Naive thymus-derived CD4-positive, alpha-beta T cell (primary cell): ENCODE measurements around the gene KRTAP4-8. TPM values are rescaled to one million over a fixed set of nuclear protein-coding genes. Genes with fewer than 3 reads are reported as not detected.
"Not testable (repeated sequence)": the region's sequence is repeated elsewhere in the genome, so short reads cannot be mapped to it uniquely, and the experiment has no call there.

ENCODE experiments used
- ATAC-seq: fragments of 150-1000 bp; cut with Tn5 transposase; 2 replicates; pipeline ENCODE4 v1.10.0; 2021; ENCODE audit warnings: mild to moderate bottlenecking, moderate library complexity
- CTCF ChIA-PET: fragments of 350-600 bp; sonication (Branson Sonifier 250); formaldehyde crosslinking; loops from one replicate; lab custom pipeline; 2021; ENCODE audit warnings: antibody characterized with exemption; lab: Charles Lee
- POLR2A ChIA-PET: fragments of 350-600 bp; sonication (Branson Sonifier 250); formaldehyde crosslinking; loops from one replicate; lab custom pipeline; 2021; ENCODE audit warnings: antibody characterized with exemption, inconsistent platforms; lab: Charles Lee
- DNase-seq, 9 donors: peaks; one replicate each; pipeline versions ENCODE4 v3.0.0 to v3.0.0-alpha.2; 2020 to 2022; ENCODE audit warnings: mixed read lengths in 1 of 9
- H3K27ac ChIP-seq: one replicate; pipeline ENCODE4 v1.7.0; 2013; ENCODE audit warnings: mild to moderate bottlenecking, low read depth, low read length, moderate library complexity
- H3K27me3 ChIP-seq, 2 donors: one replicate each; pipeline ENCODE4 v1.7.0; 2013; ENCODE audit warnings: low read length in 2 of 2, mild to moderate bottlenecking in 2 of 2, moderate library complexity in 2 of 2; ENCODE audit not compliant: control insufficient read depth in 2 of 2, insufficient read depth in 2 of 2
- H3K36me3 ChIP-seq, 3 experiments: 1 replicate in 2 of 3; 2 replicates in 1 of 3; pipeline ENCODE4 v1.7.0; 2013; ENCODE audit warnings: low read length in 3 of 3, mild to moderate bottlenecking in 3 of 3, moderate library complexity in 1 of 3; ENCODE audit not compliant: insufficient read depth in 3 of 3, control insufficient read depth in 2 of 3
- H3K4me1 ChIP-seq, 2 donors: one replicate each; pipeline ENCODE4 v1.7.0; 2013; ENCODE audit warnings: low read length in 2 of 2, mild to moderate bottlenecking in 2 of 2, moderate library complexity in 1 of 2; ENCODE audit not compliant: control insufficient read depth in 2 of 2, insufficient read depth in 2 of 2
- H3K4me3 ChIP-seq: 2 replicates; pipeline ENCODE4 v1.7.0; 2013; ENCODE audit warnings: mild to moderate bottlenecking, low read length
- H3K9me3 ChIP-seq, 3 experiments: 1 replicate in 2 of 3; 2 replicates in 1 of 3; pipeline ENCODE4 v1.7.0; 2013; ENCODE audit warnings: low read length in 3 of 3; ENCODE audit not compliant: control insufficient read depth in 2 of 3
- H3K27ac Mint-ChIP-seq, 9 donors: one replicate each; pipeline ENCODE4 v1.8.0; 2020 to 2022; ENCODE audit warnings: mixed read lengths in 9 of 9, mild to moderate bottlenecking in 8 of 9, moderate library complexity in 5 of 9, inconsistent platforms in 2 of 9
- H3K27me3 Mint-ChIP-seq, 5 donors: one replicate each; pipeline ENCODE4 v1.8.0; 2021 to 2022; ENCODE audit warnings: mixed read lengths in 5 of 5, mild to moderate bottlenecking in 1 of 5
- H3K36me3 Mint-ChIP-seq, 5 donors: one replicate each; pipeline ENCODE4 v1.8.0; 2020 to 2022; ENCODE audit warnings: mixed read lengths in 5 of 5, mild to moderate bottlenecking in 3 of 5, inconsistent platforms in 1 of 5
- H3K4me1 Mint-ChIP-seq, 7 donors: one replicate each; pipeline ENCODE4 v1.8.0; 2020 to 2022; ENCODE audit warnings: mixed read lengths in 7 of 7, mild to moderate bottlenecking in 3 of 7, inconsistent platforms in 1 of 7
- H3K4me3 Mint-ChIP-seq, 10 donors: one replicate each; pipeline ENCODE4 v1.8.0; 2020 to 2022; ENCODE audit warnings: mild to moderate bottlenecking in 10 of 10, mixed read lengths in 10 of 10, moderate library complexity in 6 of 10, inconsistent platforms in 2 of 10
- H3K9me3 Mint-ChIP-seq, 11 donors: one replicate each; pipeline ENCODE4 v1.8.0; 2020 to 2022; ENCODE audit warnings: mixed read lengths in 11 of 11, mild to moderate bottlenecking in 4 of 11, inconsistent platforms in 1 of 11, moderate library complexity in 1 of 11
- intact Hi-C, 2 donors: fragments of 100-400 bp; cut with micrococcal nuclease; formaldehyde crosslinking; loops; one replicate each; pipeline ENCODE4 v1.15.1; 2023
- polyA plus RNA-seq, 2 donors: library from polyadenylated mRNA; unstranded; fragments of 300-500 nt; fragmentation: Illumina TruSeq; gene quantifications; one replicate each; pipeline ENCODE4 v1.2.3, GENCODE V29; 2021
- total RNA-seq, 6 experiments: library from RNA in 5 of 6; stranded (reverse) in 5 of 6; gene quantifications; 1 replicate in 5 of 6; 2 replicates in 1 of 6; pipeline ENCODE4 v1.2.3 and lab custom pipeline; 2021 to 2026

KRTAP4-8 gene
- total and polyA plus RNA-seq, 7 experiments from 2014 or later, result not detected

- Histone ChIP-seq H3K9me3 (no peaks in the 10 kb centered on the region), H3K27me3 (peaks cover 0 to 3% of the 10 kb centered on the region in 2 donors), H3K4me1 (peaks cover 0 to 12% of the 10 kb centered on the region in 2 donors), H3K4me3 (no peak overlapping the region), H3K27ac (peak overlapping the region; percentile 53), H3K36me3 (no peaks in the 10 kb centered on the region)
- CTCF ChIA-PET, result no interaction called here
- H3K4me1 Mint-ChIP-seq, result peaks cover 0 to 68% (median 33%) of the 10 kb centered on the region in 7 donors
- no peaks in the 10 kb centered on the region for H3K27me3 Mint-ChIP-seq
- H3K27ac Mint-ChIP-seq, result peak overlapping the region in 7 of 9 donors; percentile 59 to 94 (median 72)
- intact Hi-C loops, result no loop called here
- POLR2A ChIA-PET, result interaction anchor here (0.6 to 1.3 kb wide), 2 partner anchors 9 to 197 kb away, joined by 3 read pairs; no protein-coding TSS in a partner anchor
- H3K36me3 Mint-ChIP-seq, result peaks cover 0 to 14% (median 8%) of the 10 kb centered on the region in 5 donors
- H3K9me3 Mint-ChIP-seq, result peaks cover 0 to 19% (median 6%) of the 10 kb centered on the region in 11 donors
- ATAC-seq (peak; percentile 46), DNase-seq (peak in 4 of 9 donors; percentile 11 to 60 (median 42))
- peak overlapping the region in 7 of 10 donors; percentile 45 to 81 (median 55) for H3K4me3 Mint-ChIP-seq
Measured at GRCh38 chr17:41133880-41134735, 36.2 kb upstream of the KRTAP4-8 start.

- ATAC-seq, result no peak
- peaks cover 0 to 11% (median 2%) of the 10 kb centered on the region in 11 donors for H3K9me3 Mint-ChIP-seq
- peak overlapping the region in 3 of 9 donors; percentile 23 to 57 (median 51) for H3K27ac Mint-ChIP-seq
- DNase-seq, result no peak
- H3K27me3 Mint-ChIP-seq, result peaks cover 0 to 6% (median 0%) of the 10 kb centered on the region in 5 donors
- Histone ChIP-seq H3K27me3 (peaks cover 0 to 3% of the 10 kb centered on the region in 2 donors), H3K36me3 (no peaks in the 10 kb centered on the region), H3K4me3 (no peak overlapping the region), H3K9me3 (no peaks in the 10 kb centered on the region), H3K4me1 (peaks cover 0 to 12% of the 10 kb centered on the region in 2 donors), H3K27ac (no peak overlapping the region)
- H3K36me3 Mint-ChIP-seq, result peaks cover 0 to 1% (median 0%) of the 10 kb centered on the region in 5 donors
- intact Hi-C loops, result no loop called here
- peak overlapping the region in 2 of 10 donors; percentile 25 to 42 for H3K4me3 Mint-ChIP-seq
- H3K4me1 Mint-ChIP-seq, result peaks cover 0 to 88% (median 48%) of the 10 kb centered on the region in 7 donors
- CTCF ChIA-PET, result no interaction called here
- POLR2A ChIA-PET, result no interaction called here
Measured at GRCh38 chr17:41131979-41132378, 34.0 kb upstream of the KRTAP4-8 start.

GRCh38 chr17:41127371-41127770 lies 29.4 kb upstream of the KRTAP4-8 start:
- DNase-seq, result no peak
- H3K9me3 Mint-ChIP-seq, result peaks cover 0 to 24% (median 2%) of the 10 kb centered on the region in 11 donors
- H3K27me3 Mint-ChIP-seq, result peaks cover 0 to 11% (median 0%) of the 10 kb centered on the region in 5 donors
- H3K27me3 ChIP-seq, result no peaks in the 10 kb centered on the region
- intact Hi-C loops, result no loop called here
- ChIA-PET CTCF (interaction anchor here (1.6 kb wide), 1 partner anchor 181 kb away, joined by 3 read pairs; the partner anchor contains the start of gene KRTAP16-1), POLR2A (no interaction called here)
- peaks cover 0 to 97% (median 76%) of the 10 kb centered on the region in 7 donors for H3K4me1 Mint-ChIP-seq
- H3K27ac ChIP-seq, result no peak overlapping the region
- H3K36me3 ChIP-seq, result no peaks in the 10 kb centered on the region
- peaks cover 21 to 42% of the 10 kb centered on the region in 2 donors for H3K4me1 ChIP-seq
- no peak overlapping the region for H3K4me3 ChIP-seq
- H3K27ac Mint-ChIP-seq, result no peak overlapping the region
- no peak for ATAC-seq
- H3K36me3 Mint-ChIP-seq, result no peaks in the 10 kb centered on the region
- H3K4me3 Mint-ChIP-seq, result no peak overlapping the region
- no peaks in the 10 kb centered on the region for H3K9me3 ChIP-seq

GRCh38 chr17:41126412-41126811 lies 28.5 kb upstream of the KRTAP4-8 start:
- peaks cover 21 to 42% of the 10 kb centered on the region in 2 donors for H3K4me1 ChIP-seq
- H3K27ac ChIP-seq, result no peak overlapping the region
- no peak overlapping the region for H3K4me3 ChIP-seq
- intact Hi-C loops, result no loop called here
- H3K36me3 Mint-ChIP-seq, result no peaks in the 10 kb centered on the region
- peaks cover 0 to 12% (median 0%) of the 10 kb centered on the region in 5 donors for H3K27me3 Mint-ChIP-seq
- DNase-seq (no peak), ATAC-seq (no peak)
- H3K9me3 Mint-ChIP-seq, result peaks cover 0 to 24% (median 3%) of the 10 kb centered on the region in 11 donors
- POLR2A ChIA-PET, result interaction anchor here (0.6 to 0.7 kb wide), 2 partner anchors 20 to 440 kb away, joined by 4 to 5 read pairs; no protein-coding TSS in a partner anchor
- H3K4me3 Mint-ChIP-seq, result peak overlapping the region in 6 of 10 donors; percentile 30 to 88 (median 50)
- no peaks in the 10 kb centered on the region for H3K36me3 ChIP-seq
- peaks cover 0 to 95% (median 73%) of the 10 kb centered on the region in 7 donors for H3K4me1 Mint-ChIP-seq
- H3K9me3 ChIP-seq, result no peaks in the 10 kb centered on the region
- H3K27me3 ChIP-seq, result no peaks in the 10 kb centered on the region
- peak overlapping the region in 1 of 9 donors; percentile 63 for H3K27ac Mint-ChIP-seq
- CTCF ChIA-PET, result interaction anchor here (0.6 to 1.6 kb wide), 2 partner anchors 182 to 534 kb away, joined by 3 read pairs; partner anchors contain the start of gene KRTAP16-1

- H3K4me1 Mint-ChIP-seq, result peaks cover 4 to 94% (median 78%) of the 10 kb centered on the region in 7 donors
- ATAC-seq (no peak), DNase-seq (no peak)
- intact Hi-C loops, result no loop called here
- Histone ChIP-seq H3K4me3 (no peak overlapping the region), H3K4me1 (peaks cover 25 to 40% of the 10 kb centered on the region in 2 donors), H3K9me3 (no peaks in the 10 kb centered on the region), H3K27me3 (no peaks in the 10 kb centered on the region), H3K27ac (no peak overlapping the region), H3K36me3 (no peaks in the 10 kb centered on the region)
- H3K36me3 Mint-ChIP-seq, result peaks cover 0 to 4% (median 0%) of the 10 kb centered on the region in 5 donors
- ChIA-PET POLR2A (interaction anchor here (0.9 to 1.9 kb wide), 3 partner anchors 9 to 184 kb away, joined by 3 to 8 read pairs (median 4); partner anchors contain the start of gene KRTAP16-1), CTCF (no interaction called here)
- H3K9me3 Mint-ChIP-seq, result peaks cover 0 to 24% (median 3%) of the 10 kb centered on the region in 11 donors
- peak overlapping the region in 6 of 10 donors; percentile 33 to 88 (median 66) for H3K4me3 Mint-ChIP-seq
- peaks cover 0 to 12% (median 0%) of the 10 kb centered on the region in 5 donors for H3K27me3 Mint-ChIP-seq
- H3K27ac Mint-ChIP-seq, result peak overlapping the region in 4 of 9 donors; percentile 53 to 84 (median 73)
Measured at GRCh38 chr17:41125064-41125463, 27.1 kb upstream of the KRTAP4-8 start.

- H3K4me1 Mint-ChIP-seq, result peaks cover 4 to 89% (median 72%) of the 10 kb centered on the region in 7 donors
- CTCF ChIA-PET, H3K4me3 ChIP-seq, H3K36me3 Mint-ChIP-seq, ATAC-seq, H3K27ac ChIP-seq, DNase-seq, H3K27me3 ChIP-seq, H3K9me3 ChIP-seq, H3K36me3 ChIP-seq: not testable (repeated sequence)
- H3K4me3 Mint-ChIP-seq, result peak within 1 kb of the TSS in 8 of 10 donors; percentile 73 to 97 (median 87)
- intact Hi-C loops, result loop anchor here in 1 of 2 donors (5.0 kb wide), 1 partner anchor 543 kb away; no protein-coding TSS in a partner anchor
- peaks cover 0 to 11% (median 0%) of the 10 kb centered on the region in 5 donors for H3K27me3 Mint-ChIP-seq
- H3K9me3 Mint-ChIP-seq, result peaks cover 0 to 24% (median 2%) of the 10 kb centered on the region in 11 donors
- peaks cover 26 to 43% of the 10 kb centered on the region in 2 donors for H3K4me1 ChIP-seq
- POLR2A ChIA-PET, result interaction anchor here (0.9 to 1.9 kb wide), 3 partner anchors 15 to 198 kb away, joined by 3 to 8 read pairs (median 4); partner anchors contain the start of gene KRTAP16-1
- H3K27ac Mint-ChIP-seq, result peak within 1 kb of the TSS in 7 of 9 donors; percentile 59 to 93 (median 85)
Measured at GRCh38 chr17:41123991-41124371, 26.0 kb upstream of the KRTAP4-8 start, which contains the start of gene KRTAP4-12. TSS of gene KRTAP4-12 (minus strand) at chr17:41124182. CDS start at chr17:41124122, 60 bp downstream.
